Activated T-helper 1 cell treated with anti-CD3 and anti-CD28 coated beads, Interleukin-12 subunit alpha, Interleukin-12 subunit beta, Interleukin-2, Interleukin-4 antibody, amounts not matched to agents 30 ng/mL and 10 ng/mL and 1 ng/mL, durations not matched to agents 14 hours and 24 hours and 36 hours (primary cell): ENCODE measurements around the gene MICAL3. TPM values are rescaled to one million over a fixed set of nuclear protein-coding genes. Genes with fewer than 3 reads are reported as not detected.

Experiments used
- DNase-seq: peaks from one replicate; pipeline ENCODE4 v3.0.0; 2021; ENCODE audit warnings: low spot score
- H3K27ac Mint-ChIP-seq: one replicate; pipeline ENCODE4 v1.8.0; 2021; ENCODE audit warnings: mild to moderate bottlenecking, mixed read lengths
- H3K27me3 Mint-ChIP-seq: one replicate; pipeline ENCODE4 v1.8.0; 2022; ENCODE audit warnings: mild to moderate bottlenecking, moderate library complexity, mixed read lengths; ENCODE audit not compliant: insufficient read depth
- H3K36me3 Mint-ChIP-seq: one replicate; pipeline ENCODE4 v1.8.0; 2021; ENCODE audit warnings: low read depth, mixed read lengths
- H3K4me1 Mint-ChIP-seq: one replicate; pipeline ENCODE4 v1.8.0; 2021; ENCODE audit warnings: low read depth, mixed read lengths
- H3K4me3 Mint-ChIP-seq: one replicate; pipeline ENCODE4 v1.8.0; 2021; ENCODE audit warnings: mild to moderate bottlenecking, moderate library complexity, mixed read lengths
- H3K9me3 Mint-ChIP-seq: one replicate; pipeline ENCODE4 v1.8.0; 2021; ENCODE audit warnings: mixed read lengths
- intact Hi-C: fragments of 100-400 bp; cut with micrococcal nuclease; formaldehyde crosslinking; loops from one replicate; pipeline ENCODE4 v1.15.1; 2024
- total RNA-seq: library from RNA; stranded (reverse); gene quantifications from 2 replicates; pipeline ENCODE4 v1.2.3, GENCODE V29; 2022

The MICAL3 gene
- total RNA-seq, 1 donor from 2014 or later: 50.6 TPM

DNA sequence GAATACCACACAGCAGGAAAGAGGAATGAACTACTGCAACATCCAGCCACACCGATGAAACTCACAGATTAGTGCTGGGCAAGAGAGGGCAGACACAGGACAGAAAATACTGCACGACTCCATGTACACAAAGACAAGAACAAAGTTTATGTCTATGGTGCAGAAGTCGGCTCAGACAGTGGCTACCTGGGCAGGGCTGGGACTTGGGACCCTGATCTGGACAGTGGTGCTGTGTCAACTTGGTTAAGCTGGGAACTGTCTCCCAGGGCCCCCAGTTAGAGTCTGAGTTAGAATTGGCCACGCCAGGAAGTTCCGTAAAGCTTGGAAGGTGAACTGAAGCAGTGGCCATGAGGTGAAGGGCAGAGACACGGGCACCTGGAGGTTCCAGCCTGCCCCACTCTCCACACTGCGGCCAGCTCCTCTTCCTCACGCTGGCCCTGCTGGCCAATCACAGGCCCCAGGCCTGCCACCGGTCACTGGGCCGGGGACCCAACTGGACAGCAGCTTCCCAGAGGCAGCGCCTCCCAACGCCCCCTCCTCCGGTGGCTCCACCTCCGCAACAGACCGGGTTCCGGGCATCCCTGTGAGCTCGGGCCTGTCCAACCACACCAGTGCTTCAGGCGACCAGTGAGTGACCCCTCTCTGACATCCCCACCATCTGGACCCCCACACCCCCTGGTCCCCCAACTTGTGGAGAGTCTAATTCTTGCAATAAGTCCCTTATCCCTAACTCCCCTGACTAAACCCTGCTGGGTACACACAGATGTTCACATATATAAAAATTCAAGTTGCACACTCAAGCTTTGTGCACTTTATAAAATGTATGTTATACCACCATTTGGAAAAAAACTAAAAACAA lies 93.7 kb downstream of the MICAL3 start:
- Mint-ChIP-seq H3K9me3 (no peaks in the 10 kb centered on the region), H3K4me3 (no peak overlapping the region), H3K27me3 (no peaks in the 10 kb centered on the region), H3K27ac (no peak overlapping the region), H3K36me3 (no peaks in the 10 kb centered on the region), H3K4me1 (peaks cover 5% of the 10 kb centered on the region)
- no peak for DNase-seq
- intact Hi-C loops: no loop called here

DNA sequence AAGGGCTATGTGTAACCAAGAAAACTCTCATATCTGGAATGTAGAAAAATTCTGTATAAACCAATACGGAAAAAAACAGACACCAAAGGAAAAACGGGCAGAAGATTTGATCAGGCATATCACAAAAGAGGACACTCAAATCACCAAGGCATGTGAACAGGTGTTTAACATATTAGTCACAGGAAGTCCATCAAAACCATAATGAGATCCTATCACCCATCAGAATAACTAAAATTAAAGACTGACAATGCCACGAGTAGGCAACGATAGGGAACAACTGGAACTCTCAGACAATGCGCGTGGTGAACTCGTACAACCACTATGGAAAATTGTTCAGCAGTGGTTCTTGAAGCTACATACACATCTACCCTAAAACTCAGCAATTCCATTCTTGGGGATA lies 94.5 kb downstream of the MICAL3 start:
- Mint-ChIP-seq H3K36me3 (no peaks in the 10 kb centered on the region), H3K27me3 (no peaks in the 10 kb centered on the region)

DNA sequence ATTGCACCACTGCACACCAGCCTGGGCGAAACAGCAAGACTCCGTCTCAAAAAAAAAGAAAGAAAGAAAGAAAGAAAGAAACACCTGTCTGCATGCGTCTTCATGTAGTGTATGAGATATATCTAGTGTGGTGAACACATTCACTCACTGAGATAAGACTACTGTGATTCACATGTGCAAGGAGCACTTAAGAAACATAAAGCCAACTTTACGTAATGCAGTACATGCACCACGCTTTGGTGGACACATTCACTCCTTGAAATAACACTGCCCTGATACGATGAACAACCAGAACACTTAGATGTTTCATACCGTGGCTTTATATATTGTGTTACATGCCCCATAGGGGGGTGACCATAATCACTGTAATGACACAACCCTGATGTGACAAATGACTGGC lies 96.0 kb downstream of the MICAL3 start:
- Mint-ChIP-seq H3K9me3 (no peaks in the 10 kb centered on the region), H3K4me3 (no peak overlapping the region), H3K36me3 (no peaks in the 10 kb centered on the region), H3K4me1 (no peaks in the 10 kb centered on the region), H3K27ac (no peak overlapping the region), H3K27me3 (no peaks in the 10 kb centered on the region)
- intact Hi-C loops: no loop called here
- DNase-seq: no peak

More for the DNA sequence above, 94.5 kb downstream of the MICAL3 start:
- no peak for DNase-seq
- no peaks in the 10 kb centered on the region for H3K9me3 Mint-ChIP-seq
- no peak overlapping the region for H3K27ac Mint-ChIP-seq
- intact Hi-C loops: no loop called here
- H3K4me3 Mint-ChIP-seq: no peak overlapping the region
- no peaks in the 10 kb centered on the region for H3K4me1 Mint-ChIP-seq

DNA sequence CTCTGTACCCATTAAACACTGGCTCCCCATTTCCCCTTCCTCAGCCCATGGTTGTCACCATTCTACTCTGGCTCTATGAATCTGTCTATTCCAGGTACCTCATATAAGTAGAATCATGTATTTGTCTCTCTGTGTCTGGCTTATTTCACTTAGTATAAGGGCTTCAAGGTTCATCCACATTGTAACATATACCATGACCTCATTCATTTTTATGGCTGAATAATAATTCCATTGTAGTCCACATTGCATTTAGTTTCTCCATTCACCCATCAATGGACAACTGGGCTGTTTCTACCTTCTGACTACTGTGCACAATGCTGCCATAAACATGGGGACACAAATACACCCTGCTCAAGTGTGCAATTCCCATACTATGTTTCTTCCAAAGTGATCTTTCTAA lies 97.3 kb downstream of the MICAL3 start:
- Mint-ChIP-seq H3K27ac (no peak overlapping the region), H3K4me1 (no peaks in the 10 kb centered on the region), H3K36me3 (no peaks in the 10 kb centered on the region), H3K27me3 (no peaks in the 10 kb centered on the region), H3K4me3 (no peak overlapping the region), H3K9me3 (no peaks in the 10 kb centered on the region)
- intact Hi-C loops: no loop called here
- DNase-seq: no peak

DNA sequence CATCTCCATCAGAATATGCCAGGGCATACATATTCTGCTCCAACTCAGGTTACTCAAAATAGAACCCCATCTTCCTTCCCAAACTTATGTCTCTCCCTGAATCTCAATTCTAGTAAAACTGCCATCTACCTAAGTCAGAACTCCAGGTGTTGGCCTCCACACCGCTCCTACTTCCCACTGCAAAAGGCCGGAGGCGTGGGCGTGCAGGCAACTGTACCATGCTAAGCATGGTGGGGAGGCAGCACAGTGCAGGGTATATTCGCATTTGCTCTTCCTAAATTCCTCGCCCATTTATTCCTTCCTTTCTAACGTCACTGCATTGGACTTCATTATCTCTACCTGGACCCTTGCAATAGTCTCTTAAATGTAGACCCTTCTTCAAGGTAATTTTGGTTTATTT lies 97.8 kb downstream of the MICAL3 start:
- Mint-ChIP-seq H3K27me3 (no peaks in the 10 kb centered on the region), H3K27ac (no peak overlapping the region), H3K9me3 (no peaks in the 10 kb centered on the region), H3K4me1 (no peaks in the 10 kb centered on the region), H3K36me3 (no peaks in the 10 kb centered on the region), H3K4me3 (no peak overlapping the region)
- intact Hi-C loops: no loop called here
- no peak for DNase-seq

DNA sequence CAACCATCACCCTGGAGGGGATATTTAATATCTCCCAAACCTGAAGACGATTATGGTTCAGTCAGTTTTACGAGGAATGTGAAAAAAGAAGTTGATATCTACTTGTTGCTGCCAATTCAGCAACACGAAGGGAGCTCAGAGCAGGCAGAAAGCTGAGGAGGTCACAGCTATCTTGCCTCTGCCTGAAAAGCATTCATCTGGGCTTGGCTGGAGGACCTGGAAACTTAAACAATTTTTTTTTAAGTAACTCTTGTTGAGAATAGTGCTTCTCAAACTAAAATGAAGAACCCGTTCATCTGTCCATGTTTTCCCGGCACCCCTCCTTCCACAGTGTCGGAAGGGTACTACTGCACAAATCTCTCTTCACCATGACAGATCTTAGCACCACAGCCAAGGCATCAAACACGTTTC lies 98.9 kb downstream of the MICAL3 start:
- no peak for DNase-seq
- intact Hi-C loops: no loop called here
- Mint-ChIP-seq H3K4me3 (no peak overlapping the region), H3K4me1 (peaks cover 11% of the 10 kb centered on the region), H3K27me3 (no peaks in the 10 kb centered on the region), H3K9me3 (no peaks in the 10 kb centered on the region), H3K36me3 (no peaks in the 10 kb centered on the region), H3K27ac (no peak overlapping the region)

DNA sequence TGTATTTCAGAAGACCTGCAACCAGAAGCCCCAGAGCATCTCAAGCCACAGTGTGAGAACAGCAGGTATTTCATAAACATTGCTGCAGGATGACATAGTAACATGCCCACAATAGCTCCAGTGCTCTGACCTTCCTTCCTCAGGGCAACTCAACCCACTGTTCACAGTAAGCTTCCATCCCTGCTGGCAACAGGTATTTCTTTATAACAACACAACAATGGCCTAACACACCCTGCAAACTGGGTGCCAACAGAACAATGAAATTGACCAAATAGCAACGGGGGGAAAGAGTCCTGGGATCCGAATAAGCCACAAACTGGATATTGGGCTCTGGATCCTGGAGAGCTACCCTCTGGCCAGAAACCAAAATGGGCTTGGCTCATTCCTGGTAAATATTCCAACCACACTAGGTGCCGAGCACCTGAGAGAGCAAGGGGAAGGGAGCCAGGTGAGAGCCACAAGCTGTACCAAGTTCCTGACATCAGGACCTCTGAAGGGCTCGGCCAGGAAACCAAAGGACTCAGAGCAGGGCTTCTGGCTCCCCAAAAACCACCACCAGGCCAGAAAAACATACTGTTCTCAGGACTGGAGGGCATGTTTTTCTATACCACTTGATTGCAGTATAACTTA lies 99.5 kb downstream of the MICAL3 start:
- no peaks in the 10 kb centered on the region for H3K27me3 Mint-ChIP-seq
- no peaks in the 10 kb centered on the region for H3K36me3 Mint-ChIP-seq
- no peaks in the 10 kb centered on the region for H3K9me3 Mint-ChIP-seq
- H3K4me3 Mint-ChIP-seq: no peak overlapping the region
- no peak overlapping the region for H3K27ac Mint-ChIP-seq
- peaks cover 13% of the 10 kb centered on the region for H3K4me1 Mint-ChIP-seq
- intact Hi-C loops: no loop called here
- no peak for DNase-seq

DNA sequence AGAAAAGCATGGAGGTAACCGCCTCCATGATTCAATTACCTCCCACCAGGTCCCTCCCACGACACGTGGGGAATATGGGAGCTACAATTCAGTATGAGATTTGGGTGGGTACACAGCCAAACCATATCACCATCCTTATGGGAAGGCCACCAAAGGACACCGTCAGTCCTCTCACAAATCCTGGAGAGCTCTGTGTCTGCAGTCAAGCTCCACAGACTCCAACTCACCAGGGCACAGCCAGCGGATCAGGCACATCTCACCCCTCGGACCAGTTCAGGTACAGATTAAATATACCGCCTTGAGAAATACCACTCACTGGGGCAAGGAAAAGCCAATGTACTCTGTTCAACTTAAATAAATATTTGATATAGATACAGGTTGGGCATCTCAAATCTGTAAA lies 100.3 kb downstream of the MICAL3 start:
- DNase-seq: no peak
- no peak overlapping the region for H3K4me3 Mint-ChIP-seq
- H3K27me3 Mint-ChIP-seq: no peaks in the 10 kb centered on the region
- intact Hi-C loops: no loop called here
- H3K27ac Mint-ChIP-seq: no peak overlapping the region
- no peaks in the 10 kb centered on the region for H3K9me3 Mint-ChIP-seq
- peaks cover 13% of the 10 kb centered on the region for H3K4me1 Mint-ChIP-seq
- no peaks in the 10 kb centered on the region for H3K36me3 Mint-ChIP-seq

DNA sequence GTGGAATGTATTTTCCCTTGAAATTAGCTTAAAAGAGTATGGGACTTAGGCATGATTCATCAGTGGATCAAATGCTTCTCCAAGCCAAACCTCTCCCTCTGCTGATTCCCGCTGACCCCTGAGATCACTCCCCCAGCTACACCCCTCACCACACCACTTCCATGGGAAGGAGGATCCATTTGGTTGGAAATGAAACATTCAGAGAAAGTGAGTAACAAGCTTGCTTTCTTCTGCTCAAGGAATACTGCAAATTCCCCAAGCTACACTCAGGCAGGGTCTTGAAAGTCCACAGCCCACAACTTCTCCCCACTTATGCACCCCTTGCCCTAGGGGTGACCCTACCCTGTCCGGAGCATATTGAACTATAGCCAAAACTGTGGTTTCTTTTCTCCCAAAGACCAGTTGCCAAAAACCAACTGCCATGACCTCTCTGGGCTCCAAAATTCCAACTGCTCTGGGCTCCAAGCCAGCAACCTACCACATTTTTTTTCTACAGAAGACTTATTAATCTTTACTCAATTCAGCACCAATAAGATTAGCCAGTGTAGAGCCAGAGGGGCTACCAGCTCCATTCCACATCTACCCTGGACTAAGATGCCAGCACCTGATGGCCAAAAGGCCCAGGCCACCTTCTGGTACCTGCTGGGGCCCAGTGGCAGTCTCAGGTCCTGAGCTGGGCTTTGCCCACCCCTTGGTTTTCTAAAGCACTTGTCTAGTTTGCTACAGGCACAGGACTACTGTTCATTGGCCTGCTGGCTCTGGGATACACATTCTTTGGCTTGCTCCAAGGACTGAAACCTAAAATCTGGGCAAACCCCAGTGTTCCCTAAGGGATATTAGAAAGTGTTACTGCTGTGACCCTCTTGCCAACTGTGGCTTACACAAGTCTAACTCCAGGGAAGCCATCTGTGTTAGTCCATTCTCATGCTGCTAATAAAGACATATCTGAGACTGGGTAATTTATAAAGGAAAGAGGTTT lies 101.1 kb downstream of the MICAL3 start:
- Mint-ChIP-seq H3K4me1 (peaks cover 13% of the 10 kb centered on the region), H3K27me3 (no peaks in the 10 kb centered on the region), H3K9me3 (no peaks in the 10 kb centered on the region), H3K36me3 (no peaks in the 10 kb centered on the region), H3K27ac (no peak overlapping the region), H3K4me3 (no peak overlapping the region)
- intact Hi-C loops: no loop called here
- no peak for DNase-seq

DNA sequence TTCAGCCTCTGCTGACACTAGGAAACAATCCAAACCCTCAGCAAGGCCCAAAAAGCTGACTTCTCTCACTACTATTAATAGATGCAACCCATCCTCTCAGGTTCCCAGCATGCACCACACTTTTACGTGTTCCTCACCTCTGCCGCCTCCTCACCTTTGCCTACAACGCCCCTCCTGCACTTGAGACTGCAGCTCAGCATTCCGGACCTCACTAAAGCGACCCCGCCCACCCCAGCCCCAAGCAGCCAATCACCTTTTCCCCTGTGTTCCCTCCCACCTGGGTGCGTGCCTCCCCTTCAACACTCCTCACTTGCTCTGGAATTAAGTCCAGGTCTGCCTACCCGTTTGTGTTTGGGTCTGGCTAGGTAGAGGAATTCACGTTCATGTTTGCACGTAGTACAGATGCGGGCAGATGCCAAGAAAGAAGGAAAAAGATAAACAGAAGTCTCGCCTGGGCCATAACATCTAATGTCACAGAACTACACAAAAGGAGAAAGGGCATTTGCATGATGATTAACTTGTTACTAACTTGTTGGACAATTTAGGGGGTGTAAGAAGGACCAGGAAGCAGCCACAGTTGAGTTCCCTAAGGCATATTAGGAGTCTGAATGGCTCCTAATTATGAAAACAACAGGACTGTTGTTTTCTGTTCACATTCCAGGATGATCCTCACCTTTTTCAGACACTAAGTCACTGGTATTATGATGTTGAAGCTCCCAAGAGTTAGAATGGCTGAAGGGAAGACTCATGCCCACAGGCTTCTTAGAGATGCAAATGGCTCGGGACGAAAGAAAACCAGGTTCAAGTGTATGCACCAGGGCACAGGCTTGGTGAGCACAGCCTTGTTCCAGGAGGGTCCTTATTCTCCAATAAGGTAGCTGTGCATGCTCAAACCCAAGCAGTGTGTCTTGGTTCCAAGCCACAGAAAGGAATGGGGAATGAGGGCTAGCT lies 102.2 kb downstream of the MICAL3 start:
- no peak for DNase-seq
- intact Hi-C loops: no loop called here
- H3K9me3 Mint-ChIP-seq: no peaks in the 10 kb centered on the region
- no peaks in the 10 kb centered on the region for H3K27me3 Mint-ChIP-seq
- H3K27ac Mint-ChIP-seq: no peak overlapping the region
- H3K4me1 Mint-ChIP-seq: peaks cover 13% of the 10 kb centered on the region
- no peaks in the 10 kb centered on the region for H3K36me3 Mint-ChIP-seq
- H3K4me3 Mint-ChIP-seq: no peak overlapping the region

DNA sequence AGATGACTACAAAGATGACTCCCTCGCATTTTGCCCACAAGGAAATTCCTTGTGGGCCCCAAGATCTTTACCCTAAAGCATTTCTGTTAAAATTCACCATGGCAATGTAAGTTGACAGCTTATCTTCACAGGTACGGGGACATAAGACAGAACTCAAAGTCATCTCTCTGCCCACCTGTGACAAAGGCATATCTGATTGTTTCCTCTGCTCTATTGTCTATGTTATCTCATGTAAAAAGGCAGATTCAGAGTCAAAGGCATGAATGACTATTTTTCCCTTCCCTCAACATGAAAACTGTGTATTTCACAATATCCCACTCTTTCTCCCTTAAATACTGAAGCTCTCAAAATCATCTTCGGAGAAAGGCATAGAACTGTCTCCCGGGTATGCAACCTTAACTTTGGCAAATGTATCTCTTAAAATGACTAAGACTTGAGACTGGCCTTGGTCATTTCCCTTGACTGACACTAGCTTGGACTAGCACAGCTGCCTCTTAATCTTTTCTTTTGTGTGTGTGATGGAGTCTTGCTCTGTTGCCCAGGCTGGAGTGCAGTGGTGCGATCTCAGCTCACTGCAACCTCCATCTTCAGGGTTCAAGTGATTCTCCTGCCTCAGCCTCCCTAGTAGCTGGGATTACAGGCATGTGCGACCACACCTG lies 103.2 kb downstream of the MICAL3 start:
- H3K9me3 Mint-ChIP-seq: no peaks in the 10 kb centered on the region
- H3K4me1 Mint-ChIP-seq: peaks cover 13% of the 10 kb centered on the region
- H3K27ac Mint-ChIP-seq: no peak overlapping the region
- no peaks in the 10 kb centered on the region for H3K36me3 Mint-ChIP-seq
- H3K27me3 Mint-ChIP-seq: no peaks in the 10 kb centered on the region
- intact Hi-C loops: no loop called here
- DNase-seq: no peak
- no peak overlapping the region for H3K4me3 Mint-ChIP-seq
